GF-D8 (cell line): ENCODE measurements around the gene MRPL53.
A peak's percentile ranks its signal among the peaks of the same experiment; 100 is the strongest.
"Not testable (repeated sequence)": the region's sequence is repeated elsewhere in the genome, so short reads cannot be mapped to it uniquely, and the experiment has no call there.

Experiments
- DNase-seq: peaks from one replicate; lab custom pipeline; 2025; lab: John Stamatoyannopoulos, UW

MRPL53 gene

GRCh38 chr2:74502147-74502719 is 29.8 kb upstream of the MRPL53 start:
- no peak for DNase-seq

GRCh38 chr2:74501335-74502071 is 29.0 kb upstream of the MRPL53 start:
- DNase-seq: no peak

- no peak for DNase-seq
Observed at GRCh38 chr2:74500578-74500946, 28.1 kb upstream of the MRPL53 start.

GRCh38 chr2:74499940-74500577 is 27.6 kb upstream of the MRPL53 start:
- DNase-seq: no peak

DNA sequence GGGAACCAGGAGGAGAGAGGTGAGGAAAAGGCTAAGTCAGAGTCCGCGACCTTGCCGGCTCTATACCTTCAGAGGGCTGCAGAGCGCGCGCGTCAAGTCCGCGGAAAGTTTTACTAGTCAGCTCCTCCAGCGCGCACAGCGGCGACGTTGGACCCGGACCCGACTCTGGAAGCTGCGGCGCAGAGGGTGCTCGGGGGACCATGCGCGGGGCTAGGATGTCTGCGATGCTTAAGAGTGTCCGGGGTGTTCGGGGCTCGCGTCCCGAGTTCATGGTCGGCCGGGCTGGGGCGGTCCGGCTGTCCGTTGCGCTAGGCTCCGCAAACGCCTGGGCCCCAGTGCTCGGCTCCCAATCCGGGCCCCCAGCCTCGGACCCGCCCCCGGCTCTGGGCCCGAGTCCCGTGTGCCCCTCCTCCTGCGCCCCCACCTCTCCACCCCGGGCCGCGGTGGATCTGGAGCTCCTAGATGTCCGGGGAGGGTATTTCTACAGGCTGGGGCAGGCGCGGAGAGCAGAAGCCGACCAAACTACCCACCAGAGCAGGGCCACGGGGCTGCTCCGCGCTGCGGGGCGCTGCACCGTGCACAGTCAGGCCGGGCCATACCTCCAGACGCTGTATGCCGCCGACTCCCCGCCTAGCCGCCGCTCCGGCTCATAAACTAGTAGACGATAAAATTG is 26.9 kb upstream of the MRPL53 start, which contains the start of gene LBX2:
TSS of gene LBX2 (minus strand) at position 337 of the 673 bp plus-strand sequence. CDS start at position 271, 66 bp downstream.
- no peak for DNase-seq

DNA sequence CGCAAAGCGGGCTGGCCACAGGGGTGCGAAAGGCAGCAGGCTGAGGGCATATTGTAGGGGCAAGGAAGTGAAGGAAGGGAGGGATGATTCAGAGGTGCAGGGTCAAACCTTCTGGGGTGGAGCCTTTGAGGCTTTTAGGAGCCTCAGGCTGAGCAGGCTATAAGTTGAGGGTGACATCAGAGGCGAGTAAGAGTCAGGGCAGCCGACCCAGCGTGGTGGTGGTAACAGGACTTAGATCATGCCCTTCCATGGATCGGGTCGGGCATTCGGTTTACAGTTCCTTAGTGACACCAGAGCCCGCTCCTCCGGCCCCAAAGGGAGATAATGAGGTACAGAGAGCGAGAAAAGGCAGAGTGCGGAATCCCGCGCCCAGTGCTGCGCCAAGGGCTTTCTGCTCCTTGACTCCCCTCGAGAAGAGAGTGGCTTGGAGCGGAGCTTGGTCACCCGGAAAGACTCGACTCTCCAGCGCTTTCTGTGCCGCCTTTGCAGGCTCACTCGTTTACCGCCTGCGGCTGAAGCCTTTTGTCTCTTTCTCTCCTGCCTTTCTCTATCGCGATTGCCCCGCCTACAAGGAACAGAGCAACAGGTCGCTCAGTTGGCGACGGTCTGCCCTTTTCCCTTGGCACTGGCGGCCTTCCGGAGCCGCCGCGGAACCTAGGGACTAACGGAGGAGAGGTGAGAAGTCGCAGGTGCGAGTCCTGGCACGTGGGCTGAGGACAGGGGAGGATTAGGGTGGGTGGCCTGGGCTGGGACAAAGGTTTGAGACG is 26.2 kb upstream of the MRPL53 start:
- DNase-seq: no peak

- DNase-seq: no peak
Observed at GRCh38 chr2:74497777-74498499, 25.5 kb upstream of the MRPL53 start.

DNA sequence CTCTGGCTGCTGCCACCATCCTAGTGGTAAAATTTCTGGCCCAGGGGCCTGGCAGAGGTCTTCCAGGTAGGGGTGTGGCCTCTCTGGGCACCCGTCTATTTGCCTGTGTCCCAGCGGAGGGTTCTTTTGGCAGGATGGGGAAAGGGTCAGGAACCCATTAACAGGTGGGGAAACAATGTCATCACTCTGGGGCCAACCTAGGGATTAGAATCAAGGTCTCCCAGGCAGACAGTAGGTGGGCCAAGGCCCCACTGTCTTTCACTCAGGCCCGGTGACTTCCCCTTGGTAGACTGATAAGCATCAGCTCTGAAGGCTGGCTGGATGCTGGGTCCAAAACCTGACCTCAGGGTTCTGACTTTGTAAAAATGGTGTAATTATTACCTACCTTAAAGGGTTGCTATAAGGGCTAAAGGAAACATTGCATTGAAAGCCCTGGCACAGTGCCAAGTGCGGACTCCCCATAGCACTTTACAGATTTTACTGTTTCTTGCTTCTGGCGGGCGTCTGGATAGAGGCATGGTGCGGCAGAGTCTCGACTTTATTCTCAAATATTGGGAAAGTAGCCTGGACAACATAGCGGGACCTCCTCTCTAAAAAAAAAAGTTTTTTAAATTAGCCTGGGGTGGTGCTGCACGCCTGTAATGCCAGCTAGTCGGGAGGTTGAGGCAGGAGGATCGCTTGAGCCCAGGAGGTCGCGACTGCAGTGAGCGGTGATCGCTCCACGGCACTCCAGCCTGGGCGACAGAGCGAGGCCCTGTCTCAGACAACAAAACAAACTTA is 24.7 kb upstream of the MRPL53 start:
- DNase-seq: no peak

DNA sequence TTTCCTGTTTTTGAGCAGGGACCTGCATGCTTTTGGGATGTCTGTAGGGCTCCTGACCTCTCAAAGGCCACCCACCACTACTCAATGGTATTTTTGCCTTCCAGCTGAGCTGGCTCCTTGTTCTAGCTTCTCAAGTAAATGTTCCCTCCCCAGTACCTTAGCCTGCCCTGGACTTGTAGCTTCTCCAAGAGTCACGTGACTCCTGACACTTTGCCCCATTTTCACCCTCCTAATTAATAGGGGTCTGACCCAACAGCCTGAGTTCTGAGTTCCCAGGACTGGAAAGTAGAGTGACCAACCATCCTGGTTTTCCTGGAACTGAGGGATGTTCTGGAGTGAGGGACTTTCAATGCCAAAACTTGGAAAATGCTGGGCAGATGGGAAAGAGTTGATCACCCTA is 23.0 kb upstream of the MRPL53 start:
- DNase-seq: no peak

GRCh38 chr2:74493546-74493945 is 21.1 kb upstream of the MRPL53 start:
- no peak for DNase-seq

DNA sequence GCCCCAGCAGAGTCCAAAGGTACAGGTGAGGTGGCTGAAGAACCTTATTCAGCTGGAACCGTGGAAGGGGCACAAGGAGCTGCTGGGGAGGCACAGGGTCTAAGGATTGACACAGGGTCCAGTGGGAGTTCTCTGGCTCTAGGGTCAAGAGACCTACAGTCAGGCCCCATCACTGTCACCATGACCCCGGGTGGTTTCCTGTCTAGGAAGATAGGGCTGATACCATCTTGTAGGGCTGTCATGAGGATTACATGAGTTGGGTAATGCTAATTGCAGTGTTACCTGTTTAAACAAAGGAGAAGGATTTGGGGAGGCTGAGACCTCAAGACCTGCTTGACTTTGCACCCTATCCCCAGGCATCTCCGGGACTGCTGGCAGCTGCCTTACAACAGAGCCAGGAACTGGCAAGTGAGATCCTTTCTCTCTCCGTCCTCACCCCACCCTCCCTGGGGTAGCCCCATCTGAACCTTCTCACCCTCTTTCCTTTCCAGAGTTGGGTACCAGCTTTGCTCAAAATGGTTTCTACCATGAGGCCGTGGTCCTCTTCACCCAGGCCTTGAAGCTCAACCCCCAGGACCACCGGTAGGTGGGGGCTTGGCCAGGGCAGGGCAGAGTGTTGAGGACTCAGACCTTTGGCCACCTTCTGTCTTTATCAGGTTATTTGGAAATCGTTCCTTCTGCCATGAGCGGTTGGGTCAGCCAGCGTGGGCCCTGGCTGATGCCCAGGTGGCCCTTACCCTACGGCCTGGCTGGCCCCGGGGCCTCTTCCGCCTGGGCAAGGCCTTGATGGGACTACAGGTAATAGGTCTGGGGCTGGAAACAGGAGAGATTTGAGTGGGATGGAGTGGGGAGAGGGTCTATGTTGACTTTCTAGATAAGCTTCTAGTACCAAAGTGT is 19.4 kb upstream of the MRPL53 start:
- no peak for DNase-seq

DNA sequence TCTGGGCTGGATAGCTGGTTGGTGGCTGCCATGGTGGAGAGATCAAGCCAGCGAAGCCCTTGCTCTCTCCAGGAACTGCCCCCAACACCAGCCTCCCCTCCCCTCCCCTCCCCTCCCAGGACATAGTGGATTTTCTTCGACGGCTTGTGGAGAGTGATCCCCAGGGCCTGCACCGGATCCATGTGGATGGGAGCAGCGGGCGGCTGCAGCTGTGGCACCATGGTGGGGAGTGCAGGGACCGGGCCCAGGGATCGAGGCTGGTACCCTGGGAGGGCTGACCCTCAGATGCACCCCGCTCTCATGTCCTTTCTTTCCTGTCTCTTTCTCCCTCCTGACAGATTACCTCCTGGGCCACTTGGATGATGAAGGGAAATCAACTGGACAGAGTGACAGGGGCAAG is 17.4 kb upstream of the MRPL53 start:
- DNase-seq: no peak

GRCh38 chr2:74488643-74489481 is 16.4 kb upstream of the MRPL53 start:
- no peak for DNase-seq

DNA sequence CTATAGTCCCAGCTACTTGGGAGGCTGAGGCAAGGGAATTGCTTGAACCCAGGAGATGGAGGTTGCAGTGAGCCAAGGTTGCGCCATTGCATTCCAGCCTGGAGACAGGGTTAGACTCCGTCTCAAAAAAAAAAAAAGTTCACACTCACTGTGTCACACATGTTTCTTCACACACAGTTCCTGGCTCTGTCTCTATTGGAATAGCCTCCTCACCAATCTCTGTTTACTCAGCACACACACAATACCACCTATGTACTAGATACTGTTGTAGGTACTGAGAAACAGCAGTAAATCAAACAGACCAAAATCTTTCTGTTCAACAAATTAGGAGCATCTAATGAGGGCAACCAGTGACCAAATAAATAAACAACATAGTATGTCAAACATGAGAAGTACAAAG is 13.7 kb upstream of the MRPL53 start:
- DNase-seq: no peak

DNA sequence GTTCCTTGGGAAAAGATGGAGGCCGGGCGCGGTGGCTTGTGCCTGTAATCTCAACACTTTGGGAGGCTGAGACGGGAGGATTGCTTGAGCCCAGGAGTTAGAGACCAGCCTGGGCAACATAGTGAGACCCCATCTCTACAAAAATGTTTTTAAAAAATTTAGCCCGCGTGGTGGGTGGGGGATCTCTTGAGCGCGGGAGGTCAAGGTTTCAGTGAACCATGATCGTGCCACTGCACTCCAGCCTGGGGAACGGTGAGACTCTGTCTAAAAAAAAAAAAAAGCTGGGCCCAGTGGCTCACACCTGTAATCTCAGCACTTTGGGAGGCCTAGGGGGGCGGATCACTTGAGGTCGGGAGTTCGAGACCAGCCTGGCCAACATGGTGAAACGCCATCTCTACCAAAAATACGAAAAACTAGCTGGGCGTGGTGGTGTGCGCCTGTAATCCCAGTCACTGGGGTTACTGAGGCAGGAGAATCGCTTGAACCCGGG is 11.2 kb upstream of the MRPL53 start:
- not testable (repeated sequence) for DNase-seq

- peak; percentile 88 for DNase-seq
Observed at GRCh38 chr2:74482801-74483674, 10.6 kb upstream of the MRPL53 start, which contains the start of the genes CCDC142 and TTC31. Gene CCDC142, minus strand, starts transcription at chr2:74482998. Its CDS starts 161 bp downstream, at chr2:74482837. Gene TTC31, plus strand, starts transcription at chr2:74483081. Its CDS starts 15 bp downstream, at chr2:74483096.
